ENCODE results near the gene FTSJ3.

DNA sequence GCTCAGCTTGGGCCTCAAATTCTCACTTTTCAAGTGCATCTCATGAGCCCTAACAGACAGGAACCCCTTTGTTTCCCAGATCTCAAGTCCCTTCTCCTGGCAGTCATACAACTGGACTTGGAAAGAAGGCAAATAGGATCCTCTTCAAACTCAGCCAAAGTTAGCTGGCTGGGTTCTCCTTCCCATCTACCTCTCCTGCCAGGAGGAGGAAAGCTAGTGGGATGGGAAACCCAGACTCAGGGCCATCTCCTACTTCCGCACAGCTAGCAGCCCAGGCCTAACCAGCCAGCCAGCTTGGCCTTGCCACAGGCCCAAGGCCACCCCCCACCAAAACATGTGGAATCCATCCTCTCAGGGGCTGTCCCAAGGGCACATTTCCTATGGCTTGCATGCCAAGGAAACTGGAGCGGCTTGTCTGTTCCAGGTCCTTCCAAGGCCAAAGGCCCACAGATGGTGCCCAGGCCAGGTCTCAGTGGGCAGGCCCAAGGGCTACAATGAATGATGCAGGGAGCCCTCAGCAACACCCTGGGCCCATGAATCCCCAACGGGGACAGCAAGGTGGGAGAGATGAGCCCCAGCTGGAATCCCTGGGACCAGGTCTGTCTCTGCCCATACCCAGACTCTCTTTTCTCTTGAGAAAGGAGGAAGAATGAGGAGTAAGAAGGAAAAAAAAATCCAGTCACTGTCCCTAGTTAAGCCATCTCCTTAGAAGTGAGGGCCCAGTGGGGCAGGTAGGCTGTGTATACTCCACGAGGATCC is 13.3 kb upstream of the FTSJ3 start:
- TF ChIP-seq, protein P1, sequence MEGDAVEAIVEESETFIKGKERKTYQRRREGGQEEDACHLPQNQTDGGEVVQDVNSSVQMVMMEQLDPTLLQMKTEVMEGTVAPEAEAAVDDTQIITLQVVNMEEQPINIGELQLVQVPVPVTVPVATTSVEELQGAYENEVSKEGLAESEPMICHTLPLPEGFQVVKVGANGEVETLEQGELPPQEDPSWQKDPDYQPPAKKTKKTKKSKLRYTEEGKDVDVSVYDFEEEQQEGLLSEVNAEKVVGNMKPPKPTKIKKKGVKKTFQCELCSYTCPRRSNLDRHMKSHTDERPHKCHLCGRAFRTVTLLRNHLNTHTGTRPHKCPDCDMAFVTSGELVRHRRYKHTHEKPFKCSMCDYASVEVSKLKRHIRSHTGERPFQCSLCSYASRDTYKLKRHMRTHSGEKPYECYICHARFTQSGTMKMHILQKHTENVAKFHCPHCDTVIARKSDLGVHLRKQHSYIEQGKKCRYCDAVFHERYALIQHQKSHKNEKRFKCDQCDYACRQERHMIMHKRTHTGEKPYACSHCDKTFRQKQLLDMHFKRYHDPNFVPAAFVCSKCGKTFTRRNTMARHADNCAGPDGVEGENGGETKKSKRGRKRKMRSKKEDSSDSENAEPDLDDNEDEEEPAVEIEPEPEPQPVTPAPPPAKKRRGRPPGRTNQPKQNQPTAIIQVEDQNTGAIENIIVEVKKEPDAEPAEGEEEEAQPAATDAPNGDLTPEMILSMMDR (IDR thresholded peaks at IDR 0.05; ENCODE audit: insufficient read depth, low read depth, low read length), result no peak
- TF ChIP-seq EZH2 (IDR thresholded peaks at IDR 0.05; ENCODE audit: insufficient read depth, low read length), result no peak

Data from astrocyte (in vitro differentiated cells and primary cell).